HepG2 (cell line): ENCODE data around the gene SSNA1. TPM values are rescaled to one million over a fixed set of nuclear protein-coding genes. Genes with fewer than 3 reads are reported as not detected.

Experiments used
- CREB1 ChIP-seq, 2 experiments: fragments of 450-650 bp in 1 of 2; IDR thresholded peaks; 2 replicates each; pipeline ENCODE4 v1.6.1; 2016 to 2017; ENCODE audit warnings: control low read depth in 1 of 2, mild to moderate bottlenecking in 1 of 2, missing compliant biosample characterization in 1 of 2, missing genetic modification characterization in 1 of 2
- DRAP1 ChIP-seq: IDR thresholded peaks from 2 replicates; pipeline ENCODE4 v1.6.1; 2016; ENCODE audit warnings: missing genetic modification reagents, missing compliant biosample characterization
- FOXK1 ChIP-seq: sonication (generic); formaldehyde crosslinking; IDR thresholded peaks from 2 replicates; pipeline ENCODE4 v1.4.0; 2020; ENCODE audit warnings: low read depth, missing genetic modification reagents, borderline replicate concordance
- FOXP1 ChIP-seq, 2 experiments: fragments of 450-650 bp in 1 of 2; IDR thresholded peaks; 2 replicates each; pipeline ENCODE4 v1.6.1; 2017 to 2018; ENCODE audit warnings: antibody characterized with exemption in 1 of 2
- GMEB1 ChIP-seq: sonication (generic); formaldehyde crosslinking; IDR thresholded peaks from 2 replicates; pipeline ENCODE4 v1.5.1; 2020; ENCODE audit warnings: missing genetic modification reagents, mild to moderate bottlenecking, borderline replicate concordance
- KLF13 ChIP-seq: sonication (generic); formaldehyde crosslinking; IDR thresholded peaks from 2 replicates; pipeline ENCODE4 v1.4.0; 2020; ENCODE audit warnings: mild to moderate bottlenecking, missing genetic modification reagents
- NFYB ChIP-seq: sonication (generic); formaldehyde crosslinking; IDR thresholded peaks from 2 replicates; pipeline ENCODE4 v1.4.0; 2020; ENCODE audit warnings: missing genetic modification reagents
- PRMT3 ChIP-seq: sonication (generic); formaldehyde crosslinking; IDR thresholded peaks from 2 replicates; pipeline ENCODE4 v1.8.1; 2022; ENCODE audit warnings: low read depth, mild to moderate bottlenecking, moderate library complexity, missing genetic modification reagents, borderline replicate concordance
- THAP9 ChIP-seq: sonication (generic); formaldehyde crosslinking; IDR thresholded peaks from 2 replicates; pipeline ENCODE4; 2020; ENCODE audit warnings: missing genetic modification reagents, mild to moderate bottlenecking, borderline replicate concordance
- TOPORS ChIP-seq: sonication (generic); formaldehyde crosslinking; IDR thresholded peaks from 2 replicates; pipeline ENCODE4 v1.8.0; 2023; ENCODE audit warnings: mild to moderate bottlenecking, missing genetic modification reagents
- ZNF10 ChIP-seq: sonication (generic); formaldehyde crosslinking; IDR thresholded peaks from 2 replicates; pipeline ENCODE4 v1.4.0; 2020; ENCODE audit warnings: mild to moderate bottlenecking, low read depth, missing genetic modification reagents, borderline replicate concordance
- ZNF263 ChIP-seq: sonication (generic); formaldehyde crosslinking; IDR thresholded peaks from 2 replicates; pipeline ENCODE4 v1.4.0; 2020; ENCODE audit warnings: missing genetic modification reagents
- ZNF547 ChIP-seq: sonication (generic); formaldehyde crosslinking; IDR thresholded peaks from 2 replicates; pipeline ENCODE4 v1.5.1; 2020; ENCODE audit warnings: mild to moderate bottlenecking, missing genetic modification reagents
- ZNF646 ChIP-seq: sonication (generic); formaldehyde crosslinking; IDR thresholded peaks from 2 replicates; pipeline ENCODE4 v1.9.0; 2021; ENCODE audit warnings: mild to moderate bottlenecking, missing genetic modification reagents
- ZNF691 ChIP-seq: sonication (generic); formaldehyde crosslinking; IDR thresholded peaks from 2 replicates; pipeline ENCODE4 v1.4.0; 2020; ENCODE audit warnings: missing genetic modification reagents, low read depth, mild to moderate bottlenecking, borderline replicate concordance
- polyA plus RNA-seq, 8 experiments: library from polyadenylated mRNA; depleted of rRNA in 3 of 8; stranded (reverse) in 7 of 8; unstranded in 1 of 8; fragments of >200 nt; fragmentation: Illumina TruSeq in 4 of 8; extraction: Trizol in 4 of 8; gene quantifications; 2 replicates each; pipeline versions ENCODE4 v1.2.1 to v1.2.3, GENCODE V29; 2011 to 2016; ENCODE audit warnings: low read depth in 4 of 8, missing spikeins in 1 of 8, mixed read lengths in 1 of 8; ENCODE audit not compliant: insufficient read depth in 1 of 8
- total RNA-seq, 5 experiments: library from RNA; depleted of rRNA; stranded (reverse); fragments of >200 nt; fragmentation: Illumina TruSeq; extraction: Trizol; gene quantifications; 2 replicates each; pipeline ENCODE4 v1.2.3, GENCODE V29; 2016; ENCODE audit warnings: low read depth in 1 of 5

Gene SSNA1
- total and polyA plus RNA-seq, 2 of the 13 experiments (the other 11 are each of a cell fraction or from before 2014, with no cell fraction given) = 35.9 to 49.4 TPM

DNA sequence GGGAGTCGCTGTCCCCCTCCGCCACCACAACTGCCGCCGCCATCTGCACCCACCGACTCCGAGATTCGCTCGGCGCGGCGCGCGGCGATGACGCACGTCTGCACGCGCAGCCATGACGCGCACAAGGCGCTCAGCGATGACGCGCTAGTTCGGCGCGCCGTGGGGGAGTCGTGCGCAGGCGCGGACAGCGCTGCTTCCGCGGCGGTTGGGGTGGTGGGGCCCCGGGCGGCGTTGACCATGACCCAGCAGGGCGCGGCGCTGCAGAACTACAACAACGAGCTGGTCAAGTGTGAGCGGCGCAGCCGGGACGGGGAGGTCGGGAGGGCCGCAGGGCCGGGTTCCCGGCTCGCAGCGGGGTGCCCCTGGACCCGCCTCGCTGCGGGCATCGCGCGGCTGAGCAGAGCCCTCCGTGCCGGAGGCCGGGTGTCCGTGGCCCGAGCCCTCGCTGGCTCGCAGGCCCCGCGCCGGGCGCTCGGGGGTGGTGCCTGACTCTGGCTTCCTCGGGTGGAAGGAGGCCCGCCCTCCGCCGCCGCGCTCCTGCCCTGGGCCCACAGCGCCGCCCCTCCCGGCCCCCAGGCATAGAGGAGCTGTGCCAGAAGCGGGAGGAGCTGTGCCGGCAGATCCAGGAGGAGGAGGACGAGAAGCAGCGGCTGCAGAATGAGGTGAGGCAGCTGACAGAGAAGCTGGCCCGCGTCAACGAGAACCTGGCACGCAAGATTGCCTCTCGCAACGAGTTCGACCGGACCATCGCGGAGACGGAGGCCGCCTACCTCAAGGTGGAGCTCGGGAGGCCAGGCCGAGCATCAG, at the start of gene SSNA1, which contains the start of gene ANAPC2 (continued):
- peak; percentile 67 for TF ChIP-seq DRAP1 (CRISPR knock-in tag)
- peak; percentile 98 for TF ChIP-seq ZNF263
- TF ChIP-seq ZNF691 (CRISPR knock-in tag) = no peak; the same call in 1 of the 2 replicates
- TF ChIP-seq ZNF646 = no peak
- TF ChIP-seq TOPORS (CRISPR knock-in tag) = peak; percentile 95
- TF ChIP-seq KLF13 (CRISPR knock-in tag) = peak; percentile 35; the same call in 1 of the 2 replicates
- no peak for TF ChIP-seq ZNF10
- TF ChIP-seq FOXP1 (IDR thresholded peaks at IDR 0.05) = no peak
- peak; percentile 30; the same call in 1 of the 2 replicates for TF ChIP-seq FOXP1 (CRISPR knock-in tag; IDR thresholded peaks at IDR 0.05)
- peak; percentile 55 for TF ChIP-seq NFYB (CRISPR knock-in tag)
- peak; percentile 77 for TF ChIP-seq THAP9
- peak; percentile 94; the same call in 1 of the 2 replicates for TF ChIP-seq ZNF547 (CRISPR knock-in tag)
- TF ChIP-seq PRMT3 (CRISPR knock-in tag) = no peak
- TF ChIP-seq CREB1 (IDR thresholded peaks at IDR 0.05) = peak; percentile 100
- TF ChIP-seq CREB1 (CRISPR knock-in tag; IDR thresholded peaks at IDR 0.05) = peak; percentile 99
- peak; percentile 95 for TF ChIP-seq GMEB1 (CRISPR knock-in tag)
- peak; percentile 99 for TF ChIP-seq FOXK1 (CRISPR knock-in tag)
